Lower lobe of right lung (tissue), 2 donors: ENCODE data around the gene OCA2. TPM values are rescaled to one million over a fixed set of nuclear protein-coding genes. Genes with fewer than 3 reads are reported as not detected.
A peak's percentile ranks its signal among the peaks of the same experiment; 100 is the strongest.

Experiments used
- ATAC-seq, 2 donors: fragments of 200-7000 bp; cut with Tn5 transposase; one replicate each; pipeline ENCODE4 v1.9.1; 2020 to 2022; ENCODE audit warnings: mild to moderate bottlenecking in 2 of 2, moderate library complexity in 2 of 2
- DNase-seq: peaks from one replicate; pipeline ENCODE4 v3.0.0-alpha.2; 2020
- H3K27ac ChIP-seq: fragments of 200-600 bp; one replicate; pipeline ENCODE4 v1.8.0; 2022
- H3K27me3 ChIP-seq: fragments of 200-600 bp; one replicate; pipeline ENCODE4 v1.8.0; 2022; ENCODE audit warnings: low read depth
- H3K36me3 ChIP-seq: fragments of 200-600 bp; one replicate; pipeline ENCODE4 v1.8.0; 2022; ENCODE audit warnings: mild to moderate bottlenecking
- H3K4me1 ChIP-seq: fragments of 200-600 bp; one replicate; pipeline ENCODE4 v1.8.0; 2022
- H3K4me3 ChIP-seq: fragments of 200-600 bp; one replicate; pipeline ENCODE4 v1.8.0; 2022; ENCODE audit warnings: mild to moderate bottlenecking
- H3K9me3 ChIP-seq: fragments of 200-600 bp; one replicate; pipeline ENCODE4 v1.8.0; 2022
- CTCF ChIP-seq: fragments of 200-600 bp; IDR thresholded peaks from one replicate; pipeline ENCODE4 v1.8.0; 2022; ENCODE audit warnings: antibody characterized with exemption, mild to moderate bottlenecking
- intact Hi-C: fragments of 100-400 bp; cut with DNase I; formaldehyde crosslinking; loops from one replicate; pipeline ENCODE4 v1.11.0; 2022
- total RNA-seq: library from RNA; stranded (reverse); fragmentation: NEBNext Ultra II Directional; extraction: Animal tissue kit (Norgen Biotek cat#: 25700); gene quantifications from one replicate; pipeline ENCODE4 v1.2.1, GENCODE V29; 2021
- donor health status: DM: no; HTN: yes; CAD: no; lungs with severe emphysema.

The OCA2 gene
- total RNA-seq, 1 donor from 2014 or later = 1.2 TPM

- no peaks in the 10 kb centered on the region for H3K27me3 ChIP-seq
- H3K36me3 ChIP-seq = no peaks in the 10 kb centered on the region
- ATAC-seq (peak in 1 of 2 donors; percentile 23), DNase-seq (no peak)
- no peaks in the 10 kb centered on the region for H3K4me1 ChIP-seq
- no peak overlapping the region for H3K27ac ChIP-seq
- peaks cover 8% of the 10 kb centered on the region for H3K9me3 ChIP-seq
- intact Hi-C loops = no loop called here
- no peak overlapping the region for H3K4me3 ChIP-seq
- no peak for TF ChIP-seq CTCF
Measured at GRCh38 chr15:27813139-27813538, 286.0 kb downstream of the OCA2 start.

- H3K27me3 ChIP-seq = no peaks in the 10 kb centered on the region
- H3K9me3 ChIP-seq = no peaks in the 10 kb centered on the region
- no peak overlapping the region for H3K27ac ChIP-seq
- no peaks in the 10 kb centered on the region for H3K36me3 ChIP-seq
- DNase-seq (no peak), ATAC-seq (no peak)
- no peak for TF ChIP-seq CTCF
- no peak overlapping the region for H3K4me3 ChIP-seq
- no peaks in the 10 kb centered on the region for H3K4me1 ChIP-seq
- intact Hi-C loops = no loop called here
Measured at GRCh38 chr15:27808182-27808581, 290.9 kb downstream of the OCA2 start.

GRCh38 chr15:27807335-27807734 is 291.8 kb downstream of the OCA2 start:
- Histone ChIP-seq H3K36me3 (no peaks in the 10 kb centered on the region), H3K4me3 (no peak overlapping the region), H3K4me1 (no peaks in the 10 kb centered on the region), H3K9me3 (no peaks in the 10 kb centered on the region), H3K27me3 (no peaks in the 10 kb centered on the region), H3K27ac (no peak overlapping the region)
- intact Hi-C loops = no loop called here
- no peak for ATAC-seq
- no peak for DNase-seq
- no peak for TF ChIP-seq CTCF

GRCh38 chr15:27806396-27806795 is 292.7 kb downstream of the OCA2 start:
- Histone ChIP-seq H3K9me3 (no peaks in the 10 kb centered on the region), H3K4me3 (no peak overlapping the region), H3K36me3 (no peaks in the 10 kb centered on the region), H3K27me3 (no peaks in the 10 kb centered on the region), H3K4me1 (no peaks in the 10 kb centered on the region), H3K27ac (no peak overlapping the region)
- no peak for TF ChIP-seq CTCF
- no peak for DNase-seq
- intact Hi-C loops = no loop called here
- ATAC-seq = no peak

- no peak for DNase-seq
- no peak overlapping the region for H3K4me3 ChIP-seq
- no peaks in the 10 kb centered on the region for H3K4me1 ChIP-seq
- intact Hi-C loops = no loop called here
- no peaks in the 10 kb centered on the region for H3K9me3 ChIP-seq
- ATAC-seq = peak; percentile 19 to 43
- H3K27ac ChIP-seq = no peak overlapping the region
- no peaks in the 10 kb centered on the region for H3K36me3 ChIP-seq
- H3K27me3 ChIP-seq = no peaks in the 10 kb centered on the region
- no peak for TF ChIP-seq CTCF
Measured at GRCh38 chr15:27805261-27806220, 293.6 kb downstream of the OCA2 start.
